Measurements from ENCODE around the gene DBH.

Gene DBH

GRCh38 chr9:133702798-133703590, 66.8 kb downstream of the DBH start:
- H3K27me3 ChIP-seq (ENCODE audit: insufficient read depth, poor library complexity, severe bottlenecking), result peaks cover 35% of the 10 kb centered on the region
- no peak for DNase-seq (ENCODE audit: low read depth in 1 of 2, low spot score in 1 of 2)
- no peak for TF ChIP-seq CTCF (IDR thresholded peaks at IDR 0.05; ENCODE audit: insufficient read depth, low read length)
- TF ChIP-seq SPI1 (IDR thresholded peaks at IDR 0.05; ENCODE audit: borderline replicate concordance, low read depth), result no peak
- TF ChIP-seq GABPA (IDR thresholded peaks at IDR 0.05; ENCODE audit: low read depth), result no peak
- TF ChIP-seq REST (IDR thresholded peaks at IDR 0.05; ENCODE audit: insufficient replicate concordance, low read depth), result no peak
- TF ChIP-seq POLR2AphosphoS5 (IDR thresholded peaks at IDR 0.05; ENCODE audit: low read depth), result no peak
- H3K27ac ChIP-seq (replicated peaks), result no peak overlapping the region
- no peak overlapping the region for H3K4me3 ChIP-seq (replicated peaks; ENCODE audit: insufficient read depth, low read length)

- Histone ChIP-seq H3K27me3 (ENCODE audit: insufficient read depth, poor library complexity, severe bottlenecking) (peaks cover 32% of the 10 kb centered on the region), H3K4me3 (replicated peaks; ENCODE audit: insufficient read depth, low read length) (no peak overlapping the region), H3K27ac (replicated peaks) (no peak overlapping the region)
- TF ChIP-seq POLR2AphosphoS5 (IDR thresholded peaks at IDR 0.05; ENCODE audit: low read depth) (no peak), REST (IDR thresholded peaks at IDR 0.05; ENCODE audit: insufficient replicate concordance, low read depth) (no peak), SPI1 (IDR thresholded peaks at IDR 0.05; ENCODE audit: borderline replicate concordance, low read depth) (no peak), GABPA (IDR thresholded peaks at IDR 0.05; ENCODE audit: low read depth) (no peak), CTCF (IDR thresholded peaks at IDR 0.05; ENCODE audit: insufficient read depth, low read length) (no peak)
- DNase-seq (ENCODE audit: low read depth in 1 of 2, low spot score in 1 of 2), result no peak
Observed at GRCh38 chr9:133703591-133704399, 67.6 kb downstream of the DBH start.

- Histone ChIP-seq H3K27ac (replicated peaks) (no peak overlapping the region), H3K27me3 (ENCODE audit: insufficient read depth, poor library complexity, severe bottlenecking) (peaks cover 32% of the 10 kb centered on the region), H3K4me3 (replicated peaks; ENCODE audit: insufficient read depth, low read length) (no peak overlapping the region)
- no peak for DNase-seq (ENCODE audit: low read depth in 1 of 2, low spot score in 1 of 2)
- TF ChIP-seq SPI1 (IDR thresholded peaks at IDR 0.05; ENCODE audit: borderline replicate concordance, low read depth), result no peak
- TF ChIP-seq REST (IDR thresholded peaks at IDR 0.05; ENCODE audit: insufficient replicate concordance, low read depth), result no peak
Observed at GRCh38 chr9:133704711-133705181, 68.6 kb downstream of the DBH start.
